Left ventricle myocardium inferior (tissue), 1 donor: ENCODE measurements around the gene SNX32. TPM values are rescaled to one million over a fixed set of nuclear protein-coding genes. Genes with fewer than 3 reads are reported as not detected.

Experiments
- DNase-seq: peaks from one replicate; pipeline ENCODE4 v3.0.0-alpha.2; 2020
- H3K27ac ChIP-seq: fragments of 200-600 bp; replicated peaks from 2 replicates; pipeline ENCODE4 v1.8.0; 2021
- H3K27me3 ChIP-seq: fragments of 200-600 bp; 2 replicates; pipeline ENCODE4 v1.8.0; 2021; ENCODE audit warnings: low read depth
- H3K36me3 ChIP-seq: fragments of 200-600 bp; 2 replicates; pipeline ENCODE4 v1.8.0; 2021
- H3K4me1 ChIP-seq: fragments of 200-600 bp; 2 replicates; pipeline ENCODE4 v1.8.0; 2021
- H3K4me3 ChIP-seq: fragments of 200-600 bp; 2 replicates; pipeline ENCODE4 v1.8.0; 2021; ENCODE audit warnings: mild to moderate bottlenecking, moderate library complexity
- H3K9me3 ChIP-seq: fragments of 200-600 bp; replicated peaks from 2 replicates; pipeline ENCODE4 v1.8.0; 2021
- CTCF ChIP-seq: fragments of 200-600 bp; IDR thresholded peaks from 2 replicates; pipeline ENCODE4 v1.8.0; 2021; ENCODE audit warnings: antibody characterized with exemption, mild to moderate bottlenecking, borderline replicate concordance
- intact Hi-C: fragments of 100-400 bp; cut with micrococcal nuclease; formaldehyde crosslinking; loops from one replicate; pipeline ENCODE4 v1.11.0; 2022
- total RNA-seq: library from RNA; stranded (reverse); fragmentation: NEBNext Ultra II Directional; extraction: Animal tissue kit (Norgen Biotek cat#: 25700); gene quantifications from one replicate; pipeline ENCODE4 v1.2.1, GENCODE V29; 2021
- donor health status: DM: no; HTN: yes; CAD: no; lungs with severe emphysema.

SNX32 gene
- total RNA-seq, 1 donor from 2014 or later = not detected

DNA sequence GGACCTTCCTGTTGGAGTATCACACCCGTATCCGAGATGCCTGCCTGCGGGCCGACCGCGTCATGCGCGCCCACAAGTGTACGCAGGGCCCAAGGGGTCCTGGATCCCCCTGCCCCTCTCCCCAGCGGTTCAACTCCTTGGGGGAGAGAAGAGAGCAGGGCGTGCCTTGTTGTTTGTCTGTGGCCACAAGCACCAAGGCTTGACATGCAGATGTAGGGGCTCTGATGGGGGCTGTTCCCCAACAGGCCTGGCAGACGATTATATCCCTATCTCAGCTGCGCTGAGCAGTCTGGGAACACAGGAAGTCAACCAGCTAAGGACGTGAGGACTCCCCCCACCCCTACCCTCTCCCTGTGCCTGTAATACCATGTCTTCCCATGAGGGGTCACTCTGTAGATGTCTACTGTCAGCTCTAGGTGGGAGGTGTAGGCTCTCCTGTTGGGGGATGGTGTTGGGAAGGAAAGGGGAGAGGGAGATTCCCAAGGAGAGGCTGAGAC, 17.4 kb downstream of the SNX32 start:
- Histone ChIP-seq H3K27me3 (no peaks in the 10 kb centered on the region), H3K9me3 (peaks cover 9% of the 10 kb centered on the region), H3K27ac (no peak overlapping the region), H3K4me3 (no peak overlapping the region), H3K4me1 (peaks cover 26% of the 10 kb centered on the region), H3K36me3 (peaks cover 57% of the 10 kb centered on the region)
- TF ChIP-seq CTCF = peak; percentile 26
- intact Hi-C loops = no loop called here
- DNase-seq = no peak

GRCh38 chr11:65851811-65852507, 18.2 kb downstream of the SNX32 start:
- H3K27ac ChIP-seq = no peak overlapping the region
- H3K4me3 ChIP-seq = no peak overlapping the region
- no peak for TF ChIP-seq CTCF
- peaks cover 60% of the 10 kb centered on the region for H3K36me3 ChIP-seq
- H3K4me1 ChIP-seq = peaks cover 34% of the 10 kb centered on the region
- intact Hi-C loops = no loop called here
- DNase-seq = no peak
- H3K27me3 ChIP-seq = no peaks in the 10 kb centered on the region
- H3K9me3 ChIP-seq = peaks cover 9% of the 10 kb centered on the region

DNA sequence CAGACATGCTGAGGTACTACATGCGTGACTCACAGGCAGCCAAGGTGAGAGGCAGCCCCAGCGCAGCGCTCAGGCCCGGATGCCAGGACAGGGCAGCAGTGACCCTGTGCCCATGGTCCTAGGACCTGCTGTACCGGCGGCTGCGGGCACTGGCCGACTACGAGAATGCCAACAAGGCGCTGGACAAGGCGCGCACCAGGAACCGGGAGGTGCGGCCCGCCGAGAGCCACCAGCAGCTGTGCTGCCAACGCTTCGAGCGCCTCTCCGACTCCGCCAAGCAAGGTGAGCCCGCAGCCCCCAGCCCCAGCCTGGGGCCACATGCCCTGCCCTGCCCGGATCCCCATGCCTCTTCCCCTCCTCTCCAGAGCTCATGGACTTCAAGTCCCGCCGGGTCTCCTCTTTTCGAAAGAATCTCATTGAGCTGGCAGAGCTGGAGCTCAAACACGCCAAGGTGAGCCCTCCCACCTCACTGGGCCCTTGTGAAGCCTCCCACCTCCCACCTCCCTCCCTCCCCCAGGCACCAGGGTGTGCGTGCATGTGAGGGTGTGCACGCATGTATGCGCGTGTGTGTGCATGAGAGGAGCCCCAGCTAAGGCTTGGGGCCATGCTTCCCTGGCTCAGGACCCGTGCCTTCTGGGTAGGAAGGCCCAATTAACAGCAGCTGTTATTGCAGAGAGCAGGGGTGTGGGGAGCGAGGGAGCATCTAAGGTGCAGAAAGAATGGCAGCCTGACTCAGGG, 18.9 kb downstream of the SNX32 start:
- H3K4me3 ChIP-seq = no peak overlapping the region
- H3K27ac ChIP-seq = no peak overlapping the region
- no peaks in the 10 kb centered on the region for H3K27me3 ChIP-seq
- H3K4me1 ChIP-seq = peaks cover 41% of the 10 kb centered on the region
- no peak for TF ChIP-seq CTCF
- intact Hi-C loops = no loop called here
- no peak for DNase-seq
- H3K36me3 ChIP-seq = peaks cover 60% of the 10 kb centered on the region
- H3K9me3 ChIP-seq = peaks cover 9% of the 10 kb centered on the region

GRCh38 chr11:65853246-65853979, 19.6 kb downstream of the SNX32 start:
- peaks cover 60% of the 10 kb centered on the region for H3K36me3 ChIP-seq
- intact Hi-C loops = no loop called here
- no peak for TF ChIP-seq CTCF
- peaks cover 9% of the 10 kb centered on the region for H3K9me3 ChIP-seq
- DNase-seq = no peak
- H3K4me1 ChIP-seq = peaks cover 44% of the 10 kb centered on the region
- no peaks in the 10 kb centered on the region for H3K27me3 ChIP-seq
- no peak overlapping the region for H3K27ac ChIP-seq
- no peak overlapping the region for H3K4me3 ChIP-seq

DNA sequence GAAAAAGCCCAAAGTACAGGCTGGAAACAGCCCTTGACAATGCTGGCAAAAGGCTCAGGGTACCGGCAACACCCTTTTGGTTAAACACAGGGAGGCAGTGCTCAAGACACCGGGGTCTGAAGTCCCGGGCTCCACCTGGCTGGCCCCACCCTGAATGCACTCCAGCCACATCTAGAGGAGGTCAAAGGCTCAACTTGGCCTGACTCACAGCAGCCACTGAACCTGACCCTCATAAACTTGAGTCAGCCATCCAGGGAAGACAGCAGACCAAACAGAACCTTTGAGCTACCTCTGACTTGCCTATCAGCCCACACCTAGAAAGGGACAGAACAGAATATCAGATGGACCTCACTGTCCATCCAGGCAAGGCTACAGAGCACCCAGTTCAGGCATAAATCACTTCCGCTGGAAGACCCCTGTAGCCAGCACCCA, 20.4 kb downstream of the SNX32 start:
- H3K9me3 ChIP-seq = peaks cover 9% of the 10 kb centered on the region
- H3K27me3 ChIP-seq = no peaks in the 10 kb centered on the region
- no peak overlapping the region for H3K27ac ChIP-seq
- intact Hi-C loops = no loop called here
- no peak for TF ChIP-seq CTCF
- no peak overlapping the region for H3K4me3 ChIP-seq
- H3K36me3 ChIP-seq = peaks cover 60% of the 10 kb centered on the region
- DNase-seq = no peak
- H3K4me1 ChIP-seq = peaks cover 52% of the 10 kb centered on the region
